Activated CD8-positive, alpha-beta memory T cell treated with anti-CD3 and anti-CD28 coated beads for 36 hours (primary cell): ENCODE measurements around the gene AFDN. TPM values are rescaled to one million over a fixed set of nuclear protein-coding genes. Genes with fewer than 3 reads are reported as not detected.

Experiments
- CTCF ChIA-PET: fragments of 350-600 bp; sonication (Branson Sonifier 250); formaldehyde crosslinking; loops from one replicate; lab custom pipeline; 2021; ENCODE audit warnings: antibody characterized with exemption; lab: Charles Lee
- POLR2A ChIA-PET: fragments of 350-600 bp; sonication (Branson Sonifier 250); formaldehyde crosslinking; loops from one replicate; lab custom pipeline; 2021; ENCODE audit warnings: antibody characterized with exemption; lab: Charles Lee
- total RNA-seq, 2 experiments: library from RNA; stranded (reverse); gene quantifications; one replicate each; pipeline ENCODE4 v1.2.3, GENCODE V29; 2021

Gene AFDN
- total RNA-seq, 2 experiments from 2014 or later, result 25.5 to 29.6 TPM

- CTCF ChIA-PET, result no interaction called here
- POLR2A ChIA-PET, result no interaction called here
Observed at GRCh38 chr6:167933290-167933689, 106.6 kb downstream of the AFDN start.

DNA sequence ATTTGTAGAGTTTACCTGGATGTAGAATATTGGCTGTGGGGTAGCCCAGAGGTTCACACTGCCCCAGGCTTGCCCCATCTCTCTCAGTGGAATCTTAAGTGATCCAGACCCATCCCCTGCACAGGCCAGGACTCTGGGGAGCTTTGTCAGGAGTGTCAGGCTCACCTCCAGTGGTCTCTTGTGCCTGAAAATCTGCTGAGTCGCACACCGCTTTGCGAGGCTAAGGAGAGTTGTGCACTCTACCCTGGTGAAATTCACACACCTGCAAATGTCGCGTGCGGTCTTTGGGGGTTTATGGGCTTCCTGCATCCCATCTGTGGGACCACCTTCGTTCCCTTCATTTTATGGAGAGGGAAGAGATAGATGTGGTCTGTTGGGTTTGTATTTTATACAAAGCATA, 107.1 kb downstream of the AFDN start:
- CTCF ChIA-PET, result no interaction called here
- POLR2A ChIA-PET, result no interaction called here

DNA sequence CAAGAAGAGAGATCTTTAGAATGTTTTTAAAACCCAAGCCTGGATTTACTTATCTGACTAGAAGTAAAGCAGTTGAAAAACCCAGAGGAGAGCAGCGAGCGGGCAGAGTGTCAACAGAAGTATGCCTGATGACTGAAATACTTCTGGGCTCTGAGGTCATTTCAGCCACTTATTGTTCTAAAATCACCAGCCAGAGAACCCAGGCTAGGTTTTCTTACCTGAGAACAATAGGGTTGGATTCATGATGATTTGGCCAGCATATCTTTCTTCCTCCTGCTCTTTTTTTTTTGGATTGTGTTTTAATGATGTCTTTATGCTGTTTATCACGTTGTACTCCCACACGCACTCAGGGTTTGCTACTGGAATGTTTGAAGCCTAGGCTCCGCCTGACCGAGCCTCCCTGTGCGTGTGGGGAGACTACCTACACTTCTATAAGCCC, 107.7 kb downstream of the AFDN start:
- POLR2A ChIA-PET, result no interaction called here
- CTCF ChIA-PET, result no interaction called here

- CTCF ChIA-PET, result no interaction called here
- POLR2A ChIA-PET, result no interaction called here
Observed at GRCh38 chr6:167936051-167936450, 109.3 kb downstream of the AFDN start.

DNA sequence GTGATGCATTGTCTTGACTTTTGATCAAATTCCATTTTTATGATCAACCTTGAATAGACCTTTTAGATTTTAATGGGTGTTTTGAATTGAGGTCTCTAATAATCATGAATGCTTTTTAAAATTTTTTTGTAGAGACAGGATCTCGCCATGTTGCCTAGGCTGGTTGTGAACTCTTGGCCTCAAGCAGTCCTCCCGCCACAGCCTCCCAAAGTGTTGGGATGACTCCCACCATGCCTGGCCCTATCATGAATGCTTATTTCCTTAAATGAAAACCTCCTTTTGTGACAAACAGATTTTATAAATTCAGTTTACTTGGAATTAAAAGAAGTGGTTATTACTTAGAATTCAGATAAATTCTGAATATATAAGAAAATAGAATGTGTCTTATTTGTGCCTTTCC, 110.6 kb downstream of the AFDN start:
- ChIA-PET POLR2A (no interaction called here), CTCF (no interaction called here)

DNA sequence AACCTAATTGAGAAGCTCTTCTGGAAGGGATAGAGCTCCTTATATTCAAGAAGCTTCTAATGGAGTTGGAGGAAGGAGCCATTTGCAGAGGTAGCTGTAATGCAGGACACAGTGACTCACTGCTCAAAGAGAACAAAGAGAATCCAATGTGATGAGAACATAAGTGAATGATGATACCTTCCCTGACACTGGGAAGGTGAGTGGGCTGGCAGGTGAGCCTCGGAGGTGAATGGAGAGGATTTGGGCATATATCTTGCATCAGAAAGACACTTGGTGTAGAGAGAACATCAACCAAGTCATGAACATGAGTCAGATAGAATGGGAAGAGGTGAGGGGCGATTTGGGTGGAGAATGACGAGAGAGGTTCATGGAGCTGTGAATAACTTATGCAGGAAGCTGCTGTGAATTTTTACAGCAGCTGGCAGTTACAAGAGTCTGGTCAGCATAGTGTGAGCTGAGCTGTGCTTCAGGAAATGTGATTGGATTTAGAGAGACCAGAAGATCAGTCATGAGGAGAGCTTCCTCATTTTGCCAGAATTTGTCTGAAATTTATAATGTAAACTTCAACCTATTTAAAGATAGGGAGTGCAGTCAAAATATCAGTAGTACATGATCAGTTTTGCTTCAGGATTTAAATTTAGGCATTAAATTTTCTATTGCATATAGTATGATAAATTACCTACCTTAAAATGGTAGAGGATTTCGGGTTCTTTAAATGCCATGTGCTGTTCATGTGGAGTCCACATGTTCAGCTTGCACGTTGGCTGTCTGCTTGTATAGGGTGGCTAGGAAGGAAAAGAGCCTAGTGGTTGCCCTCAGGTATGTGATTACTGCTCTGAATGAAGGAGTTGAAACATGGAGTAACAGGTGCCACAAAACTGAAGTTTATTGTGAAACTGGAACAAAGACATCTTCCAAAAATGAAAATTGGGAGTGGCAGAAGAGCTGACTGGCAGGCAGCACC, 111.5 kb downstream of the AFDN start:
- ChIA-PET CTCF (no interaction called here), POLR2A (no interaction called here)

DNA sequence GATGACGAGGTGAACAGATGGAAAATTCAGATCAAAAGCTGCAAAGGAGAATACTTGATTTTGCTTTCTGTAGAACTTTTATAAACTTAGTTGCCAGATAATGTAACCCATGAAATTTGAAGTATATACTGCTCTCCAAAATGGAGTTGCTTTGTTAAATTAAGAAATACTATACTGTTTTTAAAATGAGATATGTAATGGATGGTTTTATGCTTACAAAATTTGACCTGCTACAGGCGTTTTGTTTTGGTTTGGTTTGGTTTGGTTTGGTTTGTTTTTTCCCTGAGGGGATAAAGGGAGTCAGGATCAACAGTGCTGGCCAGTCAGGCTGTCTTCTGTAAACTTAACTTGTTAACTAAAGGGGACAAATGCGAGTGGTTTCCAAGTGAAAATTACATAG, 115.1 kb downstream of the AFDN start:
- CTCF ChIA-PET, result no interaction called here
- POLR2A ChIA-PET, result no interaction called here

DNA sequence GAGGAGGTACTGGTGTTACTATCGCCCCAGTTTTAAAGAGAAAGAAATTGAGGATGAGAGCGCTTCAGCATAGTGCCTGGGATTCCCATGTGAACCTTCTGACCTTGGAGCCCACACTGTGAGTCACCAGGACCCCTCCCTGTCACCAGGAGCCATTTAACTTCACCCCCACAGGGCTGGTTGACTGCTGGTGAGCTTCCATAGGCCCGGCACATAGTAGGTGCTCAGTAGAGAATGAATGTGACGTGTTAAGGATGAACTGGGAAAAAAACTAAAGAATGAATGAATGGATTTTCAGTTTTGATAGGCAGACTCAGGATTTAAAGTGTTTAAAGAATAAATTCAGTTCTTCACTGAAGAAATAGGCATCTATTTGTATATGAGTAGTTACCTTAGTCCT, 117.4 kb downstream of the AFDN start:
- ChIA-PET POLR2A (no interaction called here), CTCF (no interaction called here)

- CTCF ChIA-PET, result no interaction called here
- POLR2A ChIA-PET, result no interaction called here
Observed at GRCh38 chr6:167946007-167946406, 119.3 kb downstream of the AFDN start.

- ChIA-PET POLR2A (no interaction called here), CTCF (no interaction called here)
Observed at GRCh38 chr6:167946604-167947003, 119.9 kb downstream of the AFDN start.

GRCh38 chr6:167947716-167948115, 121.0 kb downstream of the AFDN start:
- ChIA-PET POLR2A (no interaction called here), CTCF (no interaction called here)

- ChIA-PET POLR2A (no interaction called here), CTCF (no interaction called here)
Observed at GRCh38 chr6:167948716-167949115, 122.0 kb downstream of the AFDN start.

GRCh38 chr6:167949121-167949684, 122.5 kb downstream of the AFDN start:
- ChIA-PET CTCF (no interaction called here), POLR2A (no interaction called here)

- POLR2A ChIA-PET, result no interaction called here
- CTCF ChIA-PET, result no interaction called here
Observed at GRCh38 chr6:167951781-167952511, 125.2 kb downstream of the AFDN start.

- ChIA-PET POLR2A (no interaction called here), CTCF (no interaction called here)
Observed at GRCh38 chr6:167952512-167952859, 125.8 kb downstream of the AFDN start.

GRCh38 chr6:167953551-167953950, 126.8 kb downstream of the AFDN start:
- POLR2A ChIA-PET, result no interaction called here

GRCh38 chr6:167954151-167954550, 127.4 kb downstream of the AFDN start:
- POLR2A ChIA-PET, result no interaction called here
- CTCF ChIA-PET, result no interaction called here

More at GRCh38 chr6:167953551-167953950, 126.8 kb downstream of the AFDN start:
- CTCF ChIA-PET, result no interaction called here

DNA sequence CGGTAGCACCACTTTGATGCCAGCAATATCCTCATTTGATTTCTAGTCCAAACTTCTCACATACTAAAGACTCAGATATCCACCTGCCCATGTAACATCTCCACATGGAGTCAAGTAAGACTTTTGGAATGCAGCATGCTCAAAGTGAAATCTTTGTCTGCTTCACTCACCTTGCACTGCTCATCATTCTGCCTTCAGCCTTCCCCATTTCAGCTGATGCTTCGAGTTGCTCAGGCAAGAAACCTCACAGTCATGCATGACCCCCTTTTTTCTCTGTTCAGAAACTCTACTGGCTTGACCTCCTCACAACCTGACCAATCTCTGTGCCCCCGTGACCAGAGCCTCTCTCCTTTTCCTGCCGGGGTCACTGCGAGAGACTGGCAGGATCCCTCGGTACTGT, 129.8 kb downstream of the AFDN start:
- ChIA-PET POLR2A (no interaction called here), CTCF (no interaction called here)

- POLR2A ChIA-PET, result no interaction called here
- CTCF ChIA-PET, result no interaction called here
Observed at GRCh38 chr6:167956983-167957492, 130.3 kb downstream of the AFDN start.

DNA sequence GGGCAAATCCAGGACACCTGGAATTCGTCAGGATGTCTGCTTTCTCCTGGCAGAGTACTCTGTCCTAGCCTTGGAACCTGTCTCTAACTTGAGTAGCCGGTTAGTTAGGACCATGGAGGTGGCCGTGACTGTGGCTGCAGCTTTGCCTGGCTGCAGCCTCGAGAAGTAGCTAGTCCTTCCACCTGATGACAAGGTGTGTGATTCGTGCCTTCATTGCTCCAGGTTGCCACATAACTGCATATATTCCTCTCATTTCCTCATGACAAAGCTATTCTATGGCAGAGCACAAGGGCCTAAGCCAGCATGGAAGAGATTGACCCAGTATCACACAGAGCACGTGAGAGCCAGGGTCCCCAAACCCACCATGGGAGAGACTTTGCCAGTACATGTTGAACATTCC, 130.9 kb downstream of the AFDN start:
- POLR2A ChIA-PET, result no interaction called here

More for the DNA sequence above, 130.9 kb downstream of the AFDN start:
- CTCF ChIA-PET, result no interaction called here
